AG09309 (cell line): ENCODE data around the gene CELA3B.
"Not testable (repeated sequence)": the region's sequence is repeated elsewhere in the genome, so short reads cannot be mapped to it uniquely, and the experiment has no call there.

Experiments used
- DNase-seq: peaks from one replicate; pipeline ENCODE4 v3.0.0-alpha.2; 2010; ENCODE audit warnings: low read depth
- H3K4me3 ChIP-seq: 2 replicates; pipeline ENCODE4 v1.5.1; 2011; ENCODE audit warnings: mild to moderate bottlenecking, low read depth, low read length, moderate library complexity; ENCODE audit not compliant: control insufficient read depth

CELA3B gene

GRCh38 chr1:21975296-21975695 is 1.5 kb upstream of the CELA3B start:
- not testable (repeated sequence) for DNase-seq, H3K4me3 ChIP-seq

GRCh38 chr1:21978209-21978608 is 1.4 kb downstream of the CELA3B start:
- not testable (repeated sequence) for H3K4me3 ChIP-seq, DNase-seq

GRCh38 chr1:21980515-21981220 is 3.8 kb downstream of the CELA3B start:
- not testable (repeated sequence) for DNase-seq, H3K4me3 ChIP-seq

- not testable (repeated sequence) for DNase-seq, H3K4me3 ChIP-seq
These were observed 4.4 kb downstream of the CELA3B start for GRCh38 chr1:21981253-21981652.

GRCh38 chr1:21982122-21982521 is 5.3 kb downstream of the CELA3B start:
- not testable (repeated sequence) for H3K4me3 ChIP-seq

GRCh38 chr1:21983539-21983938 is 6.7 kb downstream of the CELA3B start:
- DNase-seq, H3K4me3 ChIP-seq: not testable (repeated sequence)

More at GRCh38 chr1:21982122-21982521, 5.3 kb downstream of the CELA3B start:
- not testable (repeated sequence) for DNase-seq

GRCh38 chr1:21985893-21986292 is 9.1 kb downstream of the CELA3B start:
- H3K4me3 ChIP-seq: not testable (repeated sequence)

GRCh38 chr1:21986386-21986785 is 9.6 kb downstream of the CELA3B start:
- H3K4me3 ChIP-seq, DNase-seq: not testable (repeated sequence)

More at GRCh38 chr1:21985893-21986292, 9.1 kb downstream of the CELA3B start:
- not testable (repeated sequence) for DNase-seq

- H3K4me3 ChIP-seq, DNase-seq: not testable (repeated sequence)
These were observed 13.0 kb downstream of the CELA3B start for GRCh38 chr1:21989672-21990393.

GRCh38 chr1:21992186-21992585 is 15.4 kb downstream of the CELA3B start:
- not testable (repeated sequence) for DNase-seq, H3K4me3 ChIP-seq

GRCh38 chr1:21994716-21995115 is 17.9 kb downstream of the CELA3B start:
- DNase-seq, H3K4me3 ChIP-seq: not testable (repeated sequence)

- not testable (repeated sequence) for DNase-seq, H3K4me3 ChIP-seq
These were observed 19.8 kb downstream of the CELA3B start for GRCh38 chr1:21996663-21996970.

GRCh38 chr1:21997891-21998623 is 21.2 kb downstream of the CELA3B start:
- DNase-seq, H3K4me3 ChIP-seq: not testable (repeated sequence)

- H3K4me3 ChIP-seq, DNase-seq: not testable (repeated sequence)
These were observed 21.9 kb downstream of the CELA3B start for GRCh38 chr1:21998624-21999294.

- DNase-seq, H3K4me3 ChIP-seq: not testable (repeated sequence)
These were observed 22.8 kb downstream of the CELA3B start for GRCh38 chr1:21999645-22000044.
